ENCODE measurements around the gene STAT4.
"Not testable (repeated sequence)": the region's sequence is repeated elsewhere in the genome, so short reads cannot be mapped to it uniquely, and the experiment has no call there.

Gene STAT4

GRCh38 chr2:191012845-191013681 is 137.7 kb downstream of the STAT4 start:
- no peak for DNase-seq

GRCh38 chr2:191012346-191012745 is 138.4 kb downstream of the STAT4 start:
- no peak for DNase-seq

GRCh38 chr2:191010887-191011885 is 139.6 kb downstream of the STAT4 start:
- DNase-seq: no peak

- no peak for DNase-seq
Observed at GRCh38 chr2:191009541-191010374, 141.0 kb downstream of the STAT4 start.

GRCh38 chr2:191008286-191008685 is 142.5 kb downstream of the STAT4 start:
- DNase-seq: no peak

GRCh38 chr2:191006997-191007783 is 143.6 kb downstream of the STAT4 start:
- no peak for DNase-seq

GRCh38 chr2:191006297-191006696 is 144.5 kb downstream of the STAT4 start:
- no peak for DNase-seq

- no peak for DNase-seq
Observed at GRCh38 chr2:191003405-191004309, 147.1 kb downstream of the STAT4 start.

- no peak for DNase-seq
Observed at GRCh38 chr2:191001624-191002023, 149.2 kb downstream of the STAT4 start.

- DNase-seq: no peak
Observed at GRCh38 chr2:191001032-191001431, 149.8 kb downstream of the STAT4 start.

GRCh38 chr2:190999949-191000665 is 150.7 kb downstream of the STAT4 start:
- no peak for DNase-seq

GRCh38 chr2:190999058-190999457 is 151.7 kb downstream of the STAT4 start:
- no peak for DNase-seq

- no peak for DNase-seq
Observed at GRCh38 chr2:190997526-190998113, 153.2 kb downstream of the STAT4 start.

- DNase-seq: no peak
Observed at GRCh38 chr2:190996947-190997346, 153.8 kb downstream of the STAT4 start.

GRCh38 chr2:190996338-190996946 is 154.4 kb downstream of the STAT4 start:
- no peak for DNase-seq

- DNase-seq: not testable (repeated sequence)
Observed at GRCh38 chr2:190995315-190995714, 155.5 kb downstream of the STAT4 start.

- no peak for DNase-seq
Observed at GRCh38 chr2:190994148-190994547, 156.6 kb downstream of the STAT4 start.

- no peak for DNase-seq
Observed at GRCh38 chr2:190993292-190993643, 157.5 kb downstream of the STAT4 start.

- no peak for DNase-seq
Observed at GRCh38 chr2:190990132-190990531, 160.7 kb downstream of the STAT4 start.

Measured in femur (tissue), 1 donor.